ENCODE results near the gene PNPLA8.
"Not testable (repeated sequence)": the region's sequence is repeated elsewhere in the genome, so short reads cannot be mapped to it uniquely, and the experiment has no call there.

Gene PNPLA8

GRCh38 chr7:108528183-108528712 lies 2.3 kb upstream of the PNPLA8 start:
- DNase-seq (ENCODE audit: low spot score), result no peak

- no peak for DNase-seq (ENCODE audit: low spot score)
Measured at GRCh38 chr7:108526768-108527017, 758 bp upstream of the PNPLA8 start.

- DNase-seq (ENCODE audit: low spot score), result no peak
Measured at GRCh38 chr7:108525327-108525984, 479 bp downstream of the PNPLA8 start.

DNA sequence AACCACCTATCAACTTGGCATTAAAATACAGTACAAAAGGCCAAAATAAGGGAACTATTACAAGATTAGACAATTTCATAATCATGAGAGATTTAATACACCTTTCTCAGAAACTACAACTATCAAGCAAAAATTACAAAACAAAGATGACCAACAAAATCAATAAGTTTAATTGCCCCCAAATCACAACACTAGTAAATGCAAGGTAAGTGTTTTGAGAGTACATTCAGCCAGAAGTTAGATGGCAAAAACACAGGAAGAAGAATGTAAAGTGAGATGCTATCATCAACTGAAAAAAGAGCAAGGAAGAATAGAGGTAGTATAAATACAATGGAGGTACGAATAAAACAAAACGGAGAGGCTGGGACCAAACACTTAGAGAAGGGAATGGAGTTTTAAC lies 3.2 kb downstream of the PNPLA8 start:
- no peak for DNase-seq (ENCODE audit: low spot score)

- DNase-seq (ENCODE audit: low spot score), result no peak
Measured at GRCh38 chr7:108517951-108518350, 8.0 kb downstream of the PNPLA8 start.

- DNase-seq (ENCODE audit: low spot score), result no peak
Measured at GRCh38 chr7:108515630-108516029, 10.3 kb downstream of the PNPLA8 start.

GRCh38 chr7:108515013-108515412 lies 10.9 kb downstream of the PNPLA8 start:
- no peak for DNase-seq (ENCODE audit: low spot score)

DNA sequence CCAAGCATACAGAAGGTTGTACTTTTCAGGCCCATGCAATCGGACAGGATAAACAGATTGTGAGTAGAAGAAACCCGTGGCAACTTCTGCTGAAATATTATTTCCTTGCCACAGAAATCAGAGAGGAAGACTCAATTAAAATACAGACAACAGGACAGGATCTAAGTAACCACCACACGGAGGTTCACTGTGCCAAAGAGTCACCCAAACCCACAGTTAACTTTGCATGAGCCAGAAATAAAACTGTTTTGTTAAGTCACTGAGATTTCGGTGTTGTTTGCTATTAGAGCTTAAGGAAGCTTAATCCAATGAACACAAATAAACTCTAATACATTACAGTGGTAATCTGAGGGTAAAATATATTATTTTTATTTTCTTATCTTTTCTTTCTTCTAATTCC lies 14.0 kb downstream of the PNPLA8 start:
- DNase-seq (ENCODE audit: low spot score), result peak; percentile 61

DNA sequence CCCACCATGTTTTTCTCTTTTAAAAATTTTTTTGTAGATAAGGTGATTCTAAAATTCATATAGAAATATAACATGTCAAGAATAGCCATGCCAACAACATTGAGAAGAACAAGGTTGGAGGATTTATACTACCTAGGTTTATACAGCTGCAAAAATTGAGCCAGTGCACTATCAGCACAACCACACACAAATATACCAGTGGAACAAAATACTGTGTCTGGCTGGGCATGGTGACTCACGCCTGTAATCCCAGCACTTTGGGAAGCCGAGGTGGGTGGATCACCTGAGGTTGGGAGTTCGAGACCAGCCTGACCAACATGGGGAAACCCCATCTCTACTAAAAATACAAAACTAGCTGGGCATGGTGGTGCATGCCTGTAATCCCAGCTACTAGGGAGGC lies 21.4 kb downstream of the PNPLA8 start:
- not testable (repeated sequence) for DNase-seq (ENCODE audit: low spot score)

GRCh38 chr7:108503112-108504026 lies 22.6 kb downstream of the PNPLA8 start:
- peak; percentile 96 for DNase-seq (ENCODE audit: low spot score)

DNA sequence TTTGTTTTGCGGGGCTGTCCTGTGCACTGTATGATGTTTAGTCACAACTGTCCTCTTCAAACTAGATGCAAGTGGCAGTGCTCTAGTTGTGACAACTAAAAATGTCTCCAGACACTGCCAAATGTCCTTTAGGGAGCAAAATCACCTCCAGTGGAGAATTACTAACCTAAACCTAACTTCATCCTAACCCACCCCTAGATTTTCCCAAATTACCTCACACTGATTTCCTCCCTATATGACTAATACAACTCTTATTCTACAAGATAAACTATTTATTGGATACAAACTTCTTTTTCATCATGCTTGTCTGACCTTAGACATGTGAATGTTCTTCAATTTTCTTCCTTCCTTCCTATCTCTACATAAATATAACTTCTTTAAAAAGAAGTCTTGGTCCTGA lies 26.4 kb downstream of the PNPLA8 start:
- no peak for DNase-seq (ENCODE audit: low spot score)

DNA sequence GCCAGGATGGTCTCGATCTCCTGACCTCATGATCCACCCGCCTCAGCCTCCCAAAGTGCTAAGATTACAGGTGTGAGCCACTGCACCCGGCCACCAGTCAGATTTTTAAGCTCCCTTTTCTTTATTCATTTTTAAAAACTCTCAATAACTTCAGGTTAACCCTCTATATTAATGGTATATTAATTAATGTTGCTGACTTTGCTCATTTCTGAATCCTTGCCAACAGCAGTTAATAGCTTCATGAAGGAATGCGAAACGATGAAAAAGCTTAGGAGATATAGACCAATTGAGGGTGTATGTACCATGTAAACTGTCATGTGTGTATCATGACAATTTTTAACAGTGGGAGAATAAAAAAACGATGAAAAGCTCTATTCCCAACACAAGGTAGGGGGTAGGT lies 27.5 kb downstream of the PNPLA8 start:
- DNase-seq (ENCODE audit: low spot score), result no peak

DNA sequence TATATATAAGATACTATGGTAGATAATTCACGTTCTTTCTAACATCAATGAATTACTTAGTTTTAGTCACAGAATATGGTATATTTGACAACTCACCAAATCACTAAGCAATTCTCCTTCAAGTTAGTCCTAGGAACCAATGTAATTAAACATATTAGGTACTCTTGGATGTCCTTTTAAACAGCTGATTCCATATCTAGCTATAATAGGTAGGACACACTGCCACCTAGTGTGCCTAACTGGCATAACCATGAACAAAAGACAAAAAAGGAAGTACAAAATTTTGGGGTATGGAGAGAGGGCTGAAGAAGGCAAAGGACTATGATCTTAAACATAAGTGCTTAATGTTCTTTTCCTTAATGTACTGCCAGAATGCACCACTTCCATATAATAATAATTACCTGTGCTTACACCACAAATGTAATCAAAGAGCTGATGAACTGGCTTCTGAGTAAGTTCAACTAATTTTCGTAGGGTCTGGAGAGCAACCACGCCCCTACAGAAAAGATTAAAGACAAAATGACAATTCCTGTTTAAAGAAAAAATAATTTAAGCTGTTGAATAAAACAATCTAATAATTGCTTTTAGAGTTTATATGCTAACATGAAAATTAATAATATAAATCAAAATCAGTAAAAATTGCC lies 28.7 kb downstream of the PNPLA8 start:
- DNase-seq (ENCODE audit: low spot score), result peak; percentile 94

DNA sequence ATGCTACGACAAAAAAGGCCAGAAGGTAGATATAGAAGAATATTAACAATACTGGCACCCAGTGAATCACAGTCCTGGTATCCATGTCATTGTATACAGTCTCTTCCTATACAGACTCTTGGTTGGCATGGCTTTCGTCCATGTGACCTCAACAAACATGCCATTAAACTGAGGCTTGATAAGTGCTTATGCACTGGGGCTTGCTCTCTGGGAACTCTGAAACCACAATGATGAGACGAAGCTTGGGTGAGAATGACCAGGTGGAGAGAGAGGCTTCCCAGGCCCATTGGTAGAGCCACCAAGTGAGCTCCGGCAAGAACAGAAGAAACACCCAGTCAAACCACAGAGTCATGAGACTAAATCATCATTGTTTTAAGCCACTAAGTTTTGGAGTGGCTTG lies 33.2 kb downstream of the PNPLA8 start:
- no peak for DNase-seq (ENCODE audit: low spot score)

- no peak for DNase-seq (ENCODE audit: low spot score)
Measured at GRCh38 chr7:108488768-108489538, 37.0 kb downstream of the PNPLA8 start.

DNA sequence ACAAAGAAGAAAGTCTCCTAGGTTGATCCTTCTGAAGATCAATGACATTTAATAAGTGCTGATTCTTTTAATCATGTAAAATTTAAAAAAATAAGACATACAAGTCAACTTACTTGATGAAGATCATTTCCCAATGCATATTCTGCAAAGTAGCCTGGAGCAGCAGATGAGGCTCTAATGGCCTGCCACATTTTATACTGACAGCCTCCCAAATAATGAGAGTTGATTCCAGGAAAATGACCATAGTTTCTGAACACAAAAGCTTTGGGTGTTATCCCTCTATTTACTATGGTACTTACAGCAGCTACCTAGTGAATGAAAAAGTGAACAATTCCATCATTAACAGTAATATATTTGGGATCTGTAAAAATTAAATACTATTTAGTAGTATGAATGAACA lies 38.3 kb downstream of the PNPLA8 start:
- DNase-seq (ENCODE audit: low spot score), result no peak

DNA sequence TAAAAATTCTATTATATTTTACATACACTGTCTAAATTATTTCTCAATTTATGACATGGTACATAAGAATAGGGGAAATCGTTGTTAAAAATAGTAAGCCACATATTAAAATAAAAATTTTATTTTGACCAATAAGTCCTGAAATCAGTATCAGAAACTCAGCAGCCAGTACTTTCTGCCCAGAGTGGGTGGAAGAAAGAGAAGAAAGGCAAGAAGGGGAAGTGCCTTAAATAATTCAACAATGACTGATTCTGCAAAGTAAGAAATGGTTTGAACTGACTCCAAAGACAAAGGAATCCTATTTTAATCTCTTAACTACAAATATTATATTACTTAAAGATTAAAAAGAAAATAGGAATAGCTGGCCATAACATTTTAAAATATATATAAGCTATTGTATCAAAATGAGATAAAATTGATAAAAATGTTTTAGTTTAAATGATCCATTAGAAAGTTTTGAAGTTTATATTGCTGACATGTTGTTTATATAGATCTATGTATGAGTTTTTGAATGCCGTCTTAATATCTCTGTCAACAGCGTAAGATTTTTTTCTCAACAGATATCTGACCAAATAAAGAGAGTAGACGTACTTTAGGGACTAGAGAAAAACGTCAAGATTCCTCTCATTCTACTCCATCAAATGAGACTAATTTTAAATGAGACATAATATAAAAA lies 39.5 kb downstream of the PNPLA8 start:
- no peak for DNase-seq (ENCODE audit: low spot score)

GRCh38 chr7:108484137-108484536 lies 41.8 kb downstream of the PNPLA8 start:
- no peak for DNase-seq (ENCODE audit: low spot score)

DNA sequence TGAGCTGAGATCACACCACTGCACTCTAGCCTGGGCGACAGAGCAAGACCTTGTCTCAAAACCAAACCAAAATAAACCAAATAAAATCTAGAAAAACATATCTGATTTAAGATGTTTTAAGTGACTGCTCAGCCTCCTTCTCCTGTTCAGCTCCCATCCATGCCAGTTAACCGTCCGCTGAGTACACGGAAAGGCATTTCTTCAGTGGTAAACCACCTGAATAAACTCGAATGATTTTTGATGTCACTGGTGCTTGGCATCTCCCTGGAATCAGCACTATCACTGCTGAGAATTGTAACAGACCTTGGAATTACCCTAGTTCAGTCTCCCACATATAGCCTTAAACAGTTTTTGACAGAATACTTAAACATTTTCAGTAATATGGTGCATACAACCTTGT lies 45.6 kb downstream of the PNPLA8 start:
- no peak for DNase-seq (ENCODE audit: low spot score)

DNA sequence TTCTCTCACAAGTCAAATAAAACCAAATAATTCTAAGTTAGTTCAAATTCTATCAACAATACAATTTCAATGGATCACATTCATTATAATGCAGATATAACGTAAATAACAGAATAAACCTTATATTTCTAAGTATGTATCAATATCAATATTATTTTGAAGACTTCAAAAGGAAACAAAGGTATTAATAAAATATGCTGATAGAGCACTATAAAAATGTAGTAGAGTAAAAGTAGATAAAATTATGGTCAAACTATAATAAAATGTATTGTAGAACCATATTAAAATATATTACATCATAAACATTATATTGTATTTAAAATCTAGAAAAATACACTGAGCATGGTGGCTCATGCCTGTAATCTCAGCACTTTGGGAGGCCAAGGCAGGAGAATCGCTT lies 46.2 kb downstream of the PNPLA8 start:
- no peak for DNase-seq (ENCODE audit: low spot score)

GRCh38 chr7:108479118-108479517 lies 46.8 kb downstream of the PNPLA8 start:
- peak; percentile 43 for DNase-seq (ENCODE audit: low spot score)

DNA sequence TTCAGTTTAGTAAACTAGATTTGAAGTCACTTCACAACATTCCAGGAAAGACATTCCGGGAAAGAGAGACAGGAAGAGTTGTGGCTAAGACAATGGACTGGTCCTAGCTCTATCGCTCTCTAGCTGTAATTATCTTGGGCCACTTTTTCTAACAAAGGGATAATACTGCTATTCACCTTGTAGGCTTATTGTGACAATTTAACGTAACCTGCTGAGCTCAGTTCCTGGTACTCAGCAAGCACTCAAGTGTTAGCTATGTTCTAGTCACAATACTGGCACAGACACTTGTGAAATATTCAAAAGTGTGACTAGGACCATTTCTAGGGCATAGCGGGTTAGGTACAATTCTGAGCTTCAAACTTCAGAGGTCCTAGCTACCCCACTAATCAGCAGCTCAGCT lies 57.7 kb downstream of the PNPLA8 start:
- DNase-seq (ENCODE audit: low spot score), result peak; percentile 9
